CD4-positive, CD25-positive, alpha-beta regulatory T cell (primary cell): ENCODE measurements around the gene NUDT9. TPM values are rescaled to one million over a fixed set of nuclear protein-coding genes. Genes with fewer than 3 reads are reported as not detected.

Source experiments
- polyA plus RNA-seq, 4 donors: library from polyadenylated mRNA; unstranded; fragments of 300-500 nt; fragmentation: Illumina TruSeq; gene quantifications; one replicate each; pipeline ENCODE4 v1.2.3, GENCODE V29; 2021
- total RNA-seq: library from RNA; stranded (reverse); gene quantifications from one replicate; pipeline ENCODE4 v1.2.3, GENCODE V29; 2022

The NUDT9 gene
- total and polyA plus RNA-seq, 5 donors from 2014 or later: 12.5 to 23.1 (median 19.8) TPM

Other genes starting within 250 kb of the NUDT9 start
- 5.7 TPM for gene KLHL8, start 202.0 kb upstream of the NUDT9 start, total RNA-seq
- gene KLHL8, start 202.0 kb upstream of the NUDT9 start, polyA plus RNA-seq: 10 to 100 TPM in 2 of 4 donors, 1 to 10 TPM in 2; 6.0 to 11.1 (median 9.9) TPM
- gene HSD17B13, start 99.7 kb upstream of the NUDT9 start, total RNA-seq: 0.52 TPM
- gene HSD17B13, start 99.7 kb upstream of the NUDT9 start, polyA plus RNA-seq: under 1 TPM in 1 of 4 donors, not detected in 3; 0.09 TPM
- 41.0 TPM for gene HSD17B11, start 31.4 kb upstream of the NUDT9 start, total RNA-seq
- 100 to 1,000 TPM in 3 of 4 donors, 10 to 100 TPM in 1; 93.7 to 139 (median 104) TPM for gene HSD17B11, start 31.4 kb upstream of the NUDT9 start, polyA plus RNA-seq
- not detected for gene SPARCL1, start 106.8 kb downstream of the NUDT9 start, total RNA-seq
- gene SPARCL1, start 106.8 kb downstream of the NUDT9 start, polyA plus RNA-seq: not detected
- not detected for gene DSPP, start 186.0 kb downstream of the NUDT9 start, total RNA-seq
- not detected for gene DSPP, start 186.0 kb downstream of the NUDT9 start, polyA plus RNA-seq
- gene DMP1, start 227.7 kb downstream of the NUDT9 start, total RNA-seq: not detected
- gene DMP1, start 227.7 kb downstream of the NUDT9 start, polyA plus RNA-seq: not detected